ENCODE measurements around the gene ASCL3.
A peak's percentile ranks its signal among the peaks of the same experiment; 100 is the strongest.

The ASCL3 gene

GRCh38 chr11:8934742-8935488, 7.9 kb downstream of the ASCL3 start:
- Mint-ChIP-seq H3K27me3 (peaks cover 3% of the 10 kb centered on the region), H3K9me3 (no peaks in the 10 kb centered on the region), H3K4me3 (no peak overlapping the region)

DNA sequence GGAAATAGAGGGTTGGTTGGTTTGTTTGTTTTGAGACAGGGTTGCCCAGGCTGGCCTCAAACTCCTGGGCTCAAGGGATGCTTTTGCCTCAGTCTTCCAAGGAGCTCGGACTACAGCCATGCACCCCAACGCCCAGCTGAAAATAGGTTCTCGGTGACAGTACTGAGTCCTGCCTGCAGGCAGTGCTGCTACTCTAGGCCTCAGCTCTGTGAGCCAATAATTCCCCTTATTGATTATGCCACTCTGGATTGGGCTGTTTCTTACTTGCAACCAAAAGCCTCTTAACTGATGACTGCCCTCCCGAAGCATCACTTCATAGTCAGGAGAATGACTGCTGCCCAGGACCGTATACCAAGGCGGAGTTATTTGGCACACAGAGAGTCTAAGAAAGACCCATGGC, 8.9 kb downstream of the ASCL3 start:
- ATAC-seq (ENCODE audit: low read depth) = no peak
- no peaks in the 10 kb centered on the region for H3K36me3 Mint-ChIP-seq
- no peaks in the 10 kb centered on the region for H3K9me3 Mint-ChIP-seq
- peaks cover 1% of the 10 kb centered on the region for H3K27me3 Mint-ChIP-seq
- DNase-seq (ENCODE audit: low spot score in 2 of 2) = no peak
- H3K4me1 Mint-ChIP-seq = peaks cover 3% of the 10 kb centered on the region
- no peak overlapping the region for H3K27ac Mint-ChIP-seq
- H3K4me3 Mint-ChIP-seq = no peak overlapping the region

More at GRCh38 chr11:8934742-8935488, 7.9 kb downstream of the ASCL3 start:
- DNase-seq (ENCODE audit: low spot score in 2 of 2) (no peak), ATAC-seq (ENCODE audit: low read depth) (no peak)
- no peak overlapping the region for H3K27ac Mint-ChIP-seq
- H3K36me3 Mint-ChIP-seq = no peaks in the 10 kb centered on the region
- peaks cover 3% of the 10 kb centered on the region for H3K4me1 Mint-ChIP-seq

GRCh38 chr11:8932564-8933180, 10.1 kb downstream of the ASCL3 start, which contains the start of gene C11orf16:
Gene C11orf16 (minus strand): TSS chr11:8932947. CDS start chr11:8932308, 639 bp downstream.
- ATAC-seq (ENCODE audit: low read depth) = no peak
- Mint-ChIP-seq H3K27me3 (peaks cover 4% of the 10 kb centered on the region), H3K27ac (no peak within 1 kb of the TSS), H3K4me1 (peaks cover 3% of the 10 kb centered on the region), H3K4me3 (no peak within 1 kb of the TSS), H3K36me3 (no peaks in the 10 kb centered on the region), H3K9me3 (no peaks in the 10 kb centered on the region)
- DNase-seq (ENCODE audit: low spot score in 2 of 2) = no peak

DNA sequence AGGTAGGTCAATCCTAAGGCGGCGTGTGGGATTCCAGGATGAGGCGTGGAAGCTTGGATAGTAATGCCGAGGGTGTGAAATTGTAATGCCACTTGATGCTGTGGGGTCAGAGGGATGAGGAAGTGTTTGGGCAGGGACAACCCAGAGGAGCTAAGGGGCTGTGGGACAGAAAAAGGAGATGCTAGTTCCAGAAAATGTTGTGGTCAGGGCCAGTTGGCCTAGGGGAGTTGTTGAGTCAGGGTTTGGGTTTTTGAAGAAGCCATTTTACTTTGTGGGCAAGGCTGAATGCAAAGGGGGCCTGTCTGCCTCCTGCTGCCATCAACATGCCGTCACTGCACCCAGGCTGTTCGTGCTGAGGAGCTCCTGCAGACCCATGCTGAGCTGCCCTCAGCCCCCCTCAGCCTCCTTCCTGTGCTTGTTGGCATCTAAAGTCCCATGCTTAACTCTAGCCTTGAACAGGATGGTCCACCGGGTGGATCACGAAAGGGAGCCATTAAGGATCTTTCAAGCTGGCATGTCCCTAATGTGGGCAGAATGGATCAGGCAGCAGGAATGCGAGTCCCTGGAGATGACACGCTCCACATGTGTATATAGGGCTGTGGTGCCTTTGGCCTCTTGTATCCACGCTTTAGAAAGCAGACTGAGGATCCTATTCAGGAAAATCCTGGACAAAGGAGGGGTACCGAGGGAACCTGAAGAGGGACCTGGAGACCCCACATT, 12.2 kb downstream of the ASCL3 start:
- Mint-ChIP-seq H3K27me3 (peaks cover 4% of the 10 kb centered on the region), H3K36me3 (no peaks in the 10 kb centered on the region)

GRCh38 chr11:8928981-8929615, 13.7 kb downstream of the ASCL3 start:
- ATAC-seq (ENCODE audit: low read depth) (no peak), DNase-seq (ENCODE audit: low spot score in 2 of 2) (no peak)
- H3K4me3 Mint-ChIP-seq = no peak overlapping the region
- H3K4me1 Mint-ChIP-seq = no peaks in the 10 kb centered on the region
- H3K9me3 Mint-ChIP-seq = no peaks in the 10 kb centered on the region
- no peaks in the 10 kb centered on the region for H3K36me3 Mint-ChIP-seq
- peaks cover 3% of the 10 kb centered on the region for H3K27me3 Mint-ChIP-seq
- H3K27ac Mint-ChIP-seq = no peak overlapping the region

More for the DNA sequence above, 12.2 kb downstream of the ASCL3 start:
- Mint-ChIP-seq H3K27ac (no peak overlapping the region), H3K9me3 (no peaks in the 10 kb centered on the region), H3K4me3 (no peak overlapping the region), H3K4me1 (no peaks in the 10 kb centered on the region)
- ATAC-seq (ENCODE audit: low read depth) (no peak), DNase-seq (ENCODE audit: low spot score in 2 of 2) (no peak)

DNA sequence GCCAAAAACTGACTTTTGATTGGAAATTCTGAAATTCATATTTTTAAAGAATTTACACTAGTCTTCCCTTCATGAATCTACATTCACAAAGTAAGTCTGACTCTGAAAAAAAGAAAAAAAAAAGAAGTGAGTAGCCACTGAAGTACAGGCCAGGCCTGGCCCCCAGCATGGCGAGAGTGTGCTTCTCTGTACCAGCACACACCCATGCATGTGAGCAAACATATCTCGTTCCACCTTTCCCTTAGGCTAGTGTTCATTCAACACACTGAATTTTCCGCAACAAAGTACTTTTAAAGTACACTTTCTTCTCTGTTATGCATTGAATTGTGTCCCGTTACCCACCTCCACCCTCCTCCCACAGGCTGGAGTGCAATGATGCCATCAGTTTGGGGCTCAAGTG, 14.6 kb downstream of the ASCL3 start:
- H3K27ac Mint-ChIP-seq = no peak overlapping the region
- ATAC-seq (ENCODE audit: low read depth) = no peak

DNA sequence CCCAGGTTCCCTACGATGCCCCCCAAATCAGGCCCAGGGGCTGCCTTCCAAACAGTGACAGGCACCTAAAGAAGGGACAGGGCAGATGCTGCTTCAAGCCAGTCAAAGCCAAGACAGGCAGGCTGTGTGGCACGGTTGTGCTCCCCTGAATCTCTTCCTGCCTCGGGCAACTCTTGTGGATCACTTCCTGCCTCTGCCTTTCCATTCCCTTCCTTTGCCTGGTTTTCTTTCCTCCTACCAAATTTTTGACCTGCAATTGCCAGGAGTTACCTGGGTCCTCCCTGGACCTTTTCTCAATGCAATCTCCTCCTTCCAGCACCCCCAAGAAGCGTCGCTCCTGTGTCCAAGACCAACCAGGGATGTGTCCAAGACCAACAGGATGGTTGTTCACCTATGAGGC, 15.6 kb downstream of the ASCL3 start:
- ATAC-seq (ENCODE audit: low read depth) (no peak), DNase-seq (ENCODE audit: low spot score in 2 of 2) (no peak)
- no peak overlapping the region for H3K27ac Mint-ChIP-seq
- no peaks in the 10 kb centered on the region for H3K9me3 Mint-ChIP-seq
- no peaks in the 10 kb centered on the region for H3K4me1 Mint-ChIP-seq
- H3K27me3 Mint-ChIP-seq = peaks cover 3% of the 10 kb centered on the region
- H3K36me3 Mint-ChIP-seq = no peaks in the 10 kb centered on the region
- H3K4me3 Mint-ChIP-seq = no peak overlapping the region

More for the DNA sequence above, 14.6 kb downstream of the ASCL3 start:
- H3K36me3 Mint-ChIP-seq = no peaks in the 10 kb centered on the region
- H3K4me3 Mint-ChIP-seq = no peak overlapping the region
- DNase-seq (ENCODE audit: low spot score in 2 of 2) = no peak
- H3K27me3 Mint-ChIP-seq = peaks cover 3% of the 10 kb centered on the region
- H3K4me1 Mint-ChIP-seq = no peaks in the 10 kb centered on the region
- no peaks in the 10 kb centered on the region for H3K9me3 Mint-ChIP-seq

GRCh38 chr11:8926236-8926635, 16.6 kb downstream of the ASCL3 start:
- Mint-ChIP-seq H3K4me3 (no peak overlapping the region), H3K4me1 (no peaks in the 10 kb centered on the region), H3K9me3 (no peaks in the 10 kb centered on the region), H3K36me3 (no peaks in the 10 kb centered on the region), H3K27me3 (peaks cover 3% of the 10 kb centered on the region), H3K27ac (no peak overlapping the region)
- no peak for DNase-seq (ENCODE audit: low spot score in 2 of 2)
- no peak for ATAC-seq (ENCODE audit: low read depth)

- Mint-ChIP-seq H3K36me3 (no peaks in the 10 kb centered on the region), H3K9me3 (no peaks in the 10 kb centered on the region), H3K4me3 (no peak overlapping the region), H3K4me1 (no peaks in the 10 kb centered on the region), H3K27me3 (peaks cover 3% of the 10 kb centered on the region), H3K27ac (no peak overlapping the region)
- ATAC-seq (ENCODE audit: low read depth) (no peak), DNase-seq (ENCODE audit: low spot score in 2 of 2) (no peak)
Observed at GRCh38 chr11:8925711-8926110, 17.1 kb downstream of the ASCL3 start.

DNA sequence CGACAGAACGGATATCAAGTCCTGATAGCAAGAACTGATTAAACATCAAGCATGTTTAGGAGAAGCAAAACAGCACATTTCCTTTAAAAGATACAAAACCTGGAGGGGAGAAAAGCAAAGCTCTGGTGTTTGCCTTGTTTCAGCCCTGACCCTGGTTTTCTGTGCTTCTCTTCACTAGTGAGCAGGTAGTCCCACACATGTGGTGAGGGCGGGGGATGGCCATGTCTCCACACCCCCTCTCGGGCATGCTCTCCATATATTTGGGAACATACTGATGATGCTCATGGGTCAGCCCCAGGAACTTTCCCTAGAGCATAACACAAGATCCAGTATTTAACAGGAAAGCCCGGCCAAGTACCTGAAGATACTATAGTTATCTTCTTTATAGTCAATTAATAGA, 20.1 kb downstream of the ASCL3 start:
- Mint-ChIP-seq H3K27me3 (no peaks in the 10 kb centered on the region), H3K36me3 (no peaks in the 10 kb centered on the region), H3K4me3 (no peak overlapping the region), H3K27ac (no peak overlapping the region), H3K9me3 (no peaks in the 10 kb centered on the region), H3K4me1 (no peaks in the 10 kb centered on the region)
- no peak for DNase-seq (ENCODE audit: low spot score in 2 of 2)
- ATAC-seq (ENCODE audit: low read depth) = no peak

GRCh38 chr11:8917157-8917825, 25.5 kb downstream of the ASCL3 start:
- Mint-ChIP-seq H3K4me3 (no peak overlapping the region), H3K36me3 (no peaks in the 10 kb centered on the region), H3K9me3 (no peaks in the 10 kb centered on the region), H3K27me3 (no peaks in the 10 kb centered on the region), H3K27ac (no peak overlapping the region), H3K4me1 (peaks cover 10% of the 10 kb centered on the region)
- no peak for ATAC-seq (ENCODE audit: low read depth)
- no peak for DNase-seq (ENCODE audit: low spot score in 2 of 2)

DNA sequence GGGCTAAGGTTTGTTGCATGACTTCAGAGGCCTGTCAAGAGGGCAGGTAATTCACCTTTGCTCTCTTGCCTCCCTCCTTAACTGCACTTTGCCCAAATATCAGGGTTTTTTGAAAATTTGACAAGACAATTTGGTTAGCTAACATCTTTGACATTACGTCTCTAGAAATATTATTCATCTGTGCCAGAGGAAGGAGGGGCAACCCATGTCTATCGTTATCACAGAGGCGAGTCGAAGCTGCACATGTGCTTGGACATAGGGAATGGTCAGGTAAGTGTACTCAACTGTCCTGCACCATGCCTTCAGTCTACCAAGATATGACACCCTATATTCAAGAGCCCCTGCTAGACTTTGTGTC, 28.2 kb downstream of the ASCL3 start:
- Mint-ChIP-seq H3K36me3 (no peaks in the 10 kb centered on the region), H3K27me3 (peaks cover 2% of the 10 kb centered on the region), H3K4me3 (no peak overlapping the region), H3K9me3 (no peaks in the 10 kb centered on the region), H3K4me1 (peaks cover 21% of the 10 kb centered on the region), H3K27ac (peak overlapping the region; percentile 50)
- DNase-seq (ENCODE audit: low spot score in 2 of 2) (no peak), ATAC-seq (ENCODE audit: low read depth) (no peak)

DNA sequence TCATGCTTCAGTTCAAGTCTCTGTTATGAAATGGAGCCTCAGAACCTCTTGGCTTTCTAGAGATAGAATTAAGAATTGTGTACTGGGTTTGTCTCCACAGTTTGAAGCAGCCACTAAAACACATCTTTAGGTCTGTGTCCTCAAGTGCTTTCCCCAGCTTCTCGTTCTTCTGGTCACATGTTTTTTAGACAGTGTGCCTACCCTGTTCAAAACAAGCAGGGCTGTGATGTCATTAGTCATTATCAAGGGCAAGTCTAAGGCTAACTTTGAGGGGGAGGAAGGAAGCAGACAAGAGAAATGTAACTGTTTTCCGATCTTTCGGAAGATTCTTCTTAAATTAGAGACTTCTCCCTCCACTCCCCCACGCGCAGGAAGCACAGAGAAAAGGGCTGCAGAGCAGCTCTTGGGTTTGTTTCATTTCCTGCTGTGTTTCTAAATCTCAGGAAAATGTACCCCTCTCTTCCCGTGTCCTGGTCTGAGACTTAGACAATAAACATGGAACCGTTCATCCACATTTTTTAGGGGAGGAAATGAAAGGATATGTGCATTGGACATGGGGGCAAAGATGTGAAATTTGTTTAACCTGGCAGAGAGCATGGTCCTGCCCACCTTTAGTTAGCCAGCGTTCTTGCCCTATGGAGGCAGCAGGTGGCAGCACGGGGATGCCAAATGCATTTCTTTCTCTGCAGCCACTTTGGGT, 28.7 kb downstream of the ASCL3 start:
- DNase-seq (ENCODE audit: low spot score in 2 of 2) = peak; percentile 21 to 28
- Mint-ChIP-seq H3K27ac (peak overlapping the region; percentile 50), H3K4me1 (peaks cover 21% of the 10 kb centered on the region), H3K9me3 (no peaks in the 10 kb centered on the region), H3K4me3 (peak overlapping the region; percentile 73), H3K36me3 (no peaks in the 10 kb centered on the region), H3K27me3 (peaks cover 2% of the 10 kb centered on the region)
- peak; percentile 54 for ATAC-seq (ENCODE audit: low read depth)

All from memory B cell (primary cell).